K562 (cell line): ENCODE measurements around the gene DKK3. TPM values are rescaled to one million over a fixed set of nuclear protein-coding genes. Genes with fewer than 3 reads are reported as not detected.

ENCODE experiments used
- ATAC-seq: fragments of 200-7000 bp; cut with Tn5 transposase; 3 replicates; pipeline ENCODE4 v1.9.1; 2020; ENCODE audit warnings: moderate library complexity
- BruUV-seq: library from RNA; stranded (reverse); fragments of 400-500 nt; replicated peaks from 2 replicates; lab custom pipeline; 2021; lab: Mats Ljungman, UMichigan
- CTCF ChIA-PET: fragments of 300-600 bp; formaldehyde crosslinking; extraction: SDS; loops from one replicate; lab custom pipeline; 2021; ENCODE audit warnings: low intra/inter-chr PET ratio; lab: Yijun Ruan, JAX
- POLR2A ChIA-PET: fragments of 300-600, 350-650 bp; sonication (Branson Sonifier 250); formaldehyde crosslinking; extraction: SDS; loops from one replicate; lab custom pipeline; 2021; ENCODE audit warnings: antibody characterized with exemption, inconsistent platforms; lab: Yijun Ruan, JAX
- DNase-seq, 4 experiments: peaks; one replicate each; pipeline versions ENCODE4 v3.0.0 to v3.0.0-alpha.2; 2011 to 2018; ENCODE audit warnings: low spot score in 3 of 4, mixed read lengths in 3 of 4; ENCODE audit errors: extremely low read depth in 1 of 4
- FAIRE-seq: peaks from 2 replicates; lab custom pipeline; 2011; peaks lifted over from hg19 to GRCh38; lab: Jason Lieb, UNC
- H2AFZ ChIP-seq: 2 replicates; pipeline ENCODE4 v1.6.0; 2011; ENCODE audit warnings: low read depth, low read length, control low read depth, inconsistent platforms
- H3K27ac ChIP-seq: fragments of 200-600 bp; 3 replicates; pipeline ENCODE4 v1.8.0; 2011; ENCODE audit warnings: low read depth, mild to moderate bottlenecking, control low read depth, inconsistent platforms, low read length, moderate library complexity, mixed read lengths; ENCODE audit errors: extremely low read depth
- H3K27me3 ChIP-seq, 2 experiments: fragments of 300-600 bp in 1 of 2; 2 replicates in 1 of 2; 3 replicates in 1 of 2; pipeline versions ENCODE4 v1.6.0 to v1.8.0; 2011; ENCODE audit warnings: inconsistent platforms in 2 of 2, low read length in 2 of 2, mild to moderate bottlenecking in 1 of 2, mixed read lengths in 1 of 2, moderate library complexity in 1 of 2; ENCODE audit not compliant: control insufficient read depth in 2 of 2, insufficient read depth in 2 of 2
- H3K36me3 ChIP-seq: fragments of 300-600 bp; 3 replicates; pipeline ENCODE4 v1.8.0; 2011; ENCODE audit warnings: mild to moderate bottlenecking, low read length, inconsistent platforms; ENCODE audit not compliant: control insufficient read depth, insufficient read depth
- H3K4me1 ChIP-seq, 2 experiments: fragments of 200-600 bp in 1 of 2; replicated peaks in 1 of 2; 2 replicates in 1 of 2; 3 replicates in 1 of 2; pipeline versions ENCODE4 v1.5.1 to v1.8.0; 2011; ENCODE audit warnings: inconsistent platforms in 2 of 2, low read length in 2 of 2, mild to moderate bottlenecking in 1 of 2, mixed read lengths in 1 of 2, moderate library complexity in 1 of 2; ENCODE audit not compliant: control insufficient read depth in 2 of 2, insufficient read depth in 2 of 2
- H3K4me2 ChIP-seq: 2 replicates; pipeline ENCODE4 v1.6.1; 2011; ENCODE audit warnings: low read length, control low read depth, inconsistent platforms, mixed read lengths; ENCODE audit not compliant: insufficient read depth
- H3K4me3 ChIP-seq: fragments of 200-600 bp; sonication (generic), shearing (Covaris generic); 2 replicates; pipeline ENCODE4 v1.5.1; 2016; ENCODE audit warnings: control low read depth, inconsistent platforms
- H3K79me2 ChIP-seq: fragments of 200-600 bp; 3 replicates; pipeline ENCODE4 v1.8.0; 2011; ENCODE audit warnings: low read length, inconsistent platforms; ENCODE audit not compliant: control insufficient read depth, insufficient read depth
- H3K9ac ChIP-seq, 2 experiments: 2 replicates each; pipeline versions ENCODE4 v1.6.0 to v1.6.1; 2011; ENCODE audit warnings: low read depth in 2 of 2, low read length in 2 of 2, control low read depth in 1 of 2, inconsistent platforms in 1 of 2, mild to moderate bottlenecking in 1 of 2, mixed read lengths in 1 of 2; ENCODE audit not compliant: insufficient read depth in 1 of 2
- H3K9me1 ChIP-seq: one replicate; pipeline ENCODE4 v1.6.0; 2011; ENCODE audit warnings: inconsistent platforms, mild to moderate bottlenecking, low read length, moderate library complexity; ENCODE audit not compliant: control insufficient read depth, insufficient read depth
- H3K9me3 ChIP-seq: replicated peaks from 2 replicates; pipeline ENCODE4 v1.5.1; 2011; ENCODE audit warnings: low read depth, low read length, inconsistent platforms; ENCODE audit not compliant: control insufficient read depth, insufficient read depth
- H4K20me1 ChIP-seq: replicated peaks from 2 replicates; pipeline ENCODE4 v1.6.1; 2011; ENCODE audit warnings: low read length, inconsistent platforms, mixed read lengths; ENCODE audit not compliant: control insufficient read depth, insufficient read depth
- HNRNPUL1 ChIP-seq: fragments of 200-400 bp; formaldehyde crosslinking; IDR thresholded peaks from 2 replicates; pipeline ENCODE4 v1.6.1; 2017; ENCODE audit warnings: low read length
- KLF6 ChIP-seq: fragments of 250-450 bp; sonication (Bioruptor Pico); IDR thresholded peaks from 2 replicates; pipeline ENCODE4 v1.4.0; 2020; ENCODE audit warnings: mild to moderate bottlenecking, moderate library complexity, borderline replicate concordance
- RERE ChIP-seq: sonication (generic); formaldehyde crosslinking; IDR thresholded peaks from 2 replicates; pipeline ENCODE4 v1.8.0; 2023; ENCODE audit warnings: missing genetic modification reagents, mild to moderate bottlenecking, borderline replicate concordance
- TRIM24 ChIP-seq, 2 experiments: fragments of 450-650 bp; IDR thresholded peaks; 2 replicates each; pipeline ENCODE4 v1.6.1; 2016
- ZBTB5 ChIP-seq: fragments of 450-650 bp; IDR thresholded peaks from 2 replicates; pipeline ENCODE4 v1.6.1; 2017; ENCODE audit warnings: antibody characterized with exemption
- ZNF24 ChIP-seq: fragments of 450-650 bp; IDR thresholded peaks from 2 replicates; pipeline ENCODE4 v1.6.1; 2016
- WGBS: fragments of 100-300 bp; shearing (Covaris generic); methylation state at CpG from one replicate; pipeline ENCODE4 v1.1.6; 2016; ENCODE audit warnings: low coverage, mixed read lengths; ENCODE audit not compliant: insufficient coverage; ENCODE audit errors: missing lambda C conversion rate; 5-methylcytosine and 5-hydroxymethylcytosine counted together
- in situ Hi-C: fragments of 300-500 bp; cut with MboI; formaldehyde crosslinking; loops from 4 replicates; pipeline ENCODE4 v1.15.0; 2018; ENCODE audit warnings: inconsistent platforms, mixed read lengths
- intact Hi-C: fragments of 100-400 bp; cut with micrococcal nuclease; formaldehyde crosslinking; loops from 2 replicates; pipeline ENCODE4 v1.14.2; 2022
- polyA plus RNA-seq, 8 experiments: library from polyadenylated mRNA; depleted of rRNA in 4 of 8; stranded (reverse) in 5 of 8; unstranded in 3 of 8; fragments of >200 nt; fragmentation: Nextera tagmentation in 2 of 8; fragmentation: Illumina TruSeq in 1 of 8; extraction: Ambion mirVana in 2 of 8; extraction: Trizol in 1 of 8; gene quantifications; 2 replicates each; pipeline versions ENCODE4 v1.2.1 to v1.2.3, GENCODE V29; 2011 to 2014; ENCODE audit warnings: inconsistent platforms in 1 of 8, missing spikeins in 1 of 8
- total RNA-seq, 7 experiments: library from RNA; depleted of rRNA in 6 of 7; stranded (reverse); fragments of >200 nt in 6 of 7; fragmentation: Illumina TruSeq in 2 of 7; extraction: Trizol in 2 of 7; gene quantifications; 2 replicates each; pipeline versions ENCODE4 v1.2.1 to v1.2.3, GENCODE V29; 2011 to 2021; ENCODE audit warnings: low replicate concordance in 1 of 7
- TF ChIP-seq, protein P1 (sequence below): fragments of 250-450 bp; sonication (Bioruptor Pico); IDR thresholded peaks from 2 replicates; pipeline ENCODE4 v1.8.0; 2022; ENCODE audit warnings: inconsistent platforms, mild to moderate bottlenecking, moderate library complexity, borderline replicate concordance
- TF ChIP-seq, protein P2 (sequence below): IDR thresholded peaks from 2 replicates; pipeline ENCODE4 v1.6.1; 2012; ENCODE audit warnings: low read depth, low read length, improper control_type of control experiment, borderline replicate concordance

DKK3 gene
- total and polyA plus RNA-seq, 9 of the 15 experiments (the other 6 are each of a cell fraction or from before 2014, with no cell fraction given), result 0.14 to 0.85 (median 0.38) TPM; not detected in 6

- intact Hi-C loops, result loop anchor here (10.0 kb wide), 1 partner anchor 1014 kb away; no protein-coding TSS in a partner anchor
- in situ Hi-C loops, result loop anchor here (5.0 kb wide), 2 partner anchors 238 to 252 kb away; no protein-coding TSS in a partner anchor
- Histone ChIP-seq H3K4me1 (peaks cover 8% of the 10 kb centered on the region in 2 experiments; a peak in 4 of 5 replicates), H2AFZ (no peak overlapping the region; the same call in 1 of the 2 replicates), H3K79me2 (no peaks in the 10 kb centered on the region), H3K9ac (no peak overlapping the region), H3K9me1 (no peaks in the 10 kb centered on the region), H4K20me1 (no peaks in the 10 kb centered on the region), H3K27ac (no peak overlapping the region), H3K4me3 (no peak overlapping the region), H3K9me3 (no peaks in the 10 kb centered on the region), H3K4me2 (no peak overlapping the region), H3K27me3 (no peaks in the 10 kb centered on the region), H3K36me3 (no peaks in the 10 kb centered on the region)
- FAIRE-seq (no peak), DNase-seq (no peak), ATAC-seq (no peak)
- ChIA-PET POLR2A (no interaction called here), CTCF (interaction anchor here (3.4 to 7.0 kb wide), 2 partner anchors 187 to 232 kb away, joined by 29 to 110 read pairs; no protein-coding TSS in a partner anchor)
- BruUV-seq, result no TSS peak
- 72% methylated on average over 18 of the region's 18 CpGs for WGBS
- no peak for TF ChIP-seq ZNF24
- TF ChIP-seq ZBTB5, result no peak
- no peak for TF ChIP-seq HNRNPUL1
- no peak for TF ChIP-seq RERE (CRISPR knock-in tag)
- TF ChIP-seq KLF6 (CRISPR knock-in tag), result no peak
- no peak for TF ChIP-seq TRIM24 (IDR thresholded peaks at IDR 0.05)
- TF ChIP-seq, protein P1, sequence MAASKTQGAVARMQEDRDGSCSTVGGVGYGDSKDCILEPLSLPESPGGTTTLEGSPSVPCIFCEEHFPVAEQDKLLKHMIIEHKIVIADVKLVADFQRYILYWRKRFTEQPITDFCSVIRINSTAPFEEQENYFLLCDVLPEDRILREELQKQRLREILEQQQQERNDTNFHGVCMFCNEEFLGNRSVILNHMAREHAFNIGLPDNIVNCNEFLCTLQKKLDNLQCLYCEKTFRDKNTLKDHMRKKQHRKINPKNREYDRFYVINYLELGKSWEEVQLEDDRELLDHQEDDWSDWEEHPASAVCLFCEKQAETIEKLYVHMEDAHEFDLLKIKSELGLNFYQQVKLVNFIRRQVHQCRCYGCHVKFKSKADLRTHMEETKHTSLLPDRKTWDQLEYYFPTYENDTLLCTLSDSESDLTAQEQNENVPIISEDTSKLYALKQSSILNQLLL (CRISPR knock-in tag), result no peak
- TF ChIP-seq, protein P2, sequence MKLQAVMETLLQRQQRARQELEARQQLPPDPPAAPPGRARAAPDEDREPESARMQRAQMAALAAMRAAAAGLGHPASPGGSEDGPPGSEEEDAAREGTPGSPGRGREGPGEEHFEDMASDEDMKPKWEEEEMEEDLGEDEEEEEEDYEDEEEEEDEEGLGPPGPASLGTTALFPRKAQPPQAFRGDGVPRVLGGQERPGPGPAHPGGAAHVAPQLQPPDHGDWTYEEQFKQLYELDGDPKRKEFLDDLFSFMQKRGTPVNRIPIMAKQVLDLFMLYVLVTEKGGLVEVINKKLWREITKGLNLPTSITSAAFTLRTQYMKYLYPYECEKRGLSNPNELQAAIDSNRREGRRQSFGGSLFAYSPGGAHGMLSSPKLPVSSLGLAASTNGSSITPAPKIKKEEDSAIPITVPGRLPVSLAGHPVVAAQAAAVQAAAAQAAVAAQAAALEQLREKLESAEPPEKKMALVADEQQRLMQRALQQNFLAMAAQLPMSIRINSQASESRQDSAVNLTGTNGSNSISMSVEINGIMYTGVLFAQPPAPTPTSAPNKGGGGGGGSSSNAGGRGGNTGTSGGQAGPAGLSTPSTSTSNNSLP, result no peak
Observed at GRCh38 chr11:12048936-12049790, 40.7 kb upstream of the DKK3 start.
